ENCODE measurements around the gene CDKAL1.

The CDKAL1 gene

DNA sequence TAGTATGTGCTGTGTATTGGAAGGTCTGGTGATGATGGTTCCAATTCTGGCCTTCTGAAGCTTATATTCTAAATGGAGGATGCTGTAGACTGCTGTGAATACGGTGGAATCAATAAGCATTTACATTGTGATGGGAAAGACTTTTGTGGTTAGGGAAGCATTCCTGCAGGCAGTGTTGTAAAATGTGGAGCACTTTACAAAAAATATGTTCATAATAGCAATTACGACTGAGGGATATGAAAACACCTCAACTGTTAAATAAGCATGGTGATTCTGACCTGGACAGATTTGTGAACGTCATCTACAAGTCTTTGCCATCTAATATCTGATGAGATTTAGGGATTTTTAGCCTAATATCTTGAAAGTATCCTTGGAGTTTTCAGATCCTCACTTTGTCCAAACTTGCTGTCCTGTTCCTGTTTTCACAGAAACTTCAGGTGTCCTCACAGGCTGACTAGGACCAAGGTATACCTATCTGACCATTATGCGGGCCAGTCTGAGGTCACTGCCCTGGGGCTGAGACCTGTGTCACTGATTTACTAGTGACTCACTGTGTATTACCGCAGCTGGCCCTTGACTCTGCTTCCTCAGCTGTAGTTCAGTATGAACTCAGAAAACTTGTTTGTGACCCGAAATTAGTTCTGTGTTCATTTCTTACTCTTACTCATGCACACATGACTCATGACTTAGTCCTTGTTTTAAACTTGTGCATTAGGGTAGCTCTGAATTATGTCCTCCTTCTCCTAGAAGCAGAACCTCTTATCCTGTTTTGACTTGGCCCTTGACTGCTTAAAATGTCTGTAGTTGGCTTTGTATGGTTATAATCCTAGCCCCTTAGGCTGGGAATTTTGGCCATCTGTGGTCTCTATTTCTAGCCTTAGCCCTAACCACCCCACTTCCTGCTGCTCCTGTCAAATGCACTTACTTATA is 343.0 kb downstream of the CDKAL1 start:
- DNase-seq (ENCODE audit: low spot score), result peak; percentile 74

DNA sequence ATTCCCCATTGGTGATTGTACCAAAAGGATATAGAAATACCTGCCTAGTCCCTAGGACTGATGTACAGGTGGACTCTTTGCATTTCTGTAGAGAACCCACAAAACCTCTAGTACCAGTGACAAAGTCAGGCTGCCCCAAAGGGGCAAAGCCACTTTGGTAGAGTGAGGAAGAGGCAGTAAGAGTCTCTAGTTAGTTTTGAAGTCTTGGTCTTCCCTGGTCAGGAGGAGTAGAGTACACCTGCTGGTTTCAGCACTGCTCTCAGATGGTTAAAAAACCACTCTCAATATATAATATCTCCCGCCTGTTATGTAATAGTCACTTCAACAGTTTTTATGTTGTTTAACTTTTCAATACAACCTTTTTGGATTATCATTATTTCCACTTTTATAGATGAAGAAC is 344.9 kb downstream of the CDKAL1 start:
- no peak for DNase-seq (ENCODE audit: low spot score)

DNA sequence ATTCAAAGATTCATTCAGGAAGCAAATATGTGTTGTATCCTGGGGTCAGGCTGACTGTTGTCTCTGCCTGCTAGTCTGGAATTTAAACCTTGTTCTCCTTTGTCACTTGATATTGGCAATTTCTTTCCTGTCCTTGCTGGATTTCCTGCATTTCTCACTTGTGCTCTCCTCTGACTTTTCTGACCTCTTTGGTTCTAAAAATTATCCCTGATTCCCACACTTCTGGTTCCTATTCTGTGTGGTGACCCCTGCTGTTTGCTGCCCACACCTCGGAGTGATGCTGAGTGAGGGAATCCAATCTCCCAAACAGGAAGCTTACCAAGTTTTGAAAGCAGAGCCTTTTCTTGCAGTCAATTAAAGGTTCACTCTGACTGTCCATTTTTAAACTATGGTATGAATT is 345.3 kb downstream of the CDKAL1 start:
- DNase-seq (ENCODE audit: low spot score), result no peak

DNA sequence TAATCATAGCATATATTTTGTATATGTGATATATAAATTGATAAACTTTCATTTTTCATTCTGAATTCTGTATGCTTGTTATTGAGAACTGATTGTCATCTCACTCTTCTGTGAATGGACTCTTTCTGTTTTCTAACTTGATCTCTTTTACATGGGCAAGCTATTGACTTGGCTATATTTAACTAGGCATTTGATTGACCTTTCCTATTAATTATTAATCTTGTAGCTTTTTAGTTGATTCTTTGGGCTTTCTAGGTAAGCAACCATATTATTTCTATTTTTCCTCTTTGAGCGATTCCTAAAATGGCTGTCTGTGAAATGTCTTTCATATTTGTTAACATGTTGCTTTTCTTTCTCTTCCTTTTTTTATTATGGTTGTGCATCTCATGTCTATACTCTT is 347.1 kb downstream of the CDKAL1 start:
- DNase-seq (ENCODE audit: low spot score), result no peak

DNA sequence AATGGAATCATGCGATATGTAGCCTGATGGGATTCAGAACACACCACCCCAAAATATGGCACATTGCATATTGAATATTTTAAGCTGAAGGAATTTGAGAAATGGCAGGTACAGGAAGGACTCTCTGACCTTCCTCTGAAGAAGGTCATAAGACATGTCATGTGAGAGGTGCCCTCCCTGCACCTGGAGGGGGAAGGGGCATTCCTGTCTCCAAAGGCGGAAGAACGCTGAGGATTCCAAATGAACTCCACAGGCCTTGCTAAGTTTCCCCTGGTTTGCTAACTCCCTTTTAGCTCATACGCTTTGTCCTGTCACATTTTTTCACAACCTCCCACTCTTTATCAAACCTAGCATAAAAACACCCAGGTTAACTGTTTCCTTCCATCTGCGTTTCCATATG is 347.8 kb downstream of the CDKAL1 start:
- DNase-seq (ENCODE audit: low spot score), result no peak

DNA sequence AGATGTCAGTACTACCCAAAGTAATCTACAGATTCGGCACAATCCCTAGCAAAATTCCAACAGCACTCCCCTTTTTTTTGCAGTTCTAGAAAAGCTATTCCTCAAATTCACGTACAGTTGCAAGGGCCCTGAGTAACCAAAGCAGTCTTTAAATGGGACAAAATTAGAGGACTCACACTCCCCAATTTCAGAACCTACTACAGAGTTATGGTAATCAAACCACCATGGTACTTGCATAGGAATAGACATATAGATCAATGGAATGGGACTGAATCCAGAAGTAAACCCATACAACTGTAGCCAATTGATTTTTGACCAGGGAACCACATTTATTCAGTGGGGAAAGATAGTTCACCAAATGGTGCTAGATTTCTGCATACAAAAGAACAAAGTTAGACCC is 350.8 kb downstream of the CDKAL1 start:
- DNase-seq (ENCODE audit: low spot score), result no peak

DNA sequence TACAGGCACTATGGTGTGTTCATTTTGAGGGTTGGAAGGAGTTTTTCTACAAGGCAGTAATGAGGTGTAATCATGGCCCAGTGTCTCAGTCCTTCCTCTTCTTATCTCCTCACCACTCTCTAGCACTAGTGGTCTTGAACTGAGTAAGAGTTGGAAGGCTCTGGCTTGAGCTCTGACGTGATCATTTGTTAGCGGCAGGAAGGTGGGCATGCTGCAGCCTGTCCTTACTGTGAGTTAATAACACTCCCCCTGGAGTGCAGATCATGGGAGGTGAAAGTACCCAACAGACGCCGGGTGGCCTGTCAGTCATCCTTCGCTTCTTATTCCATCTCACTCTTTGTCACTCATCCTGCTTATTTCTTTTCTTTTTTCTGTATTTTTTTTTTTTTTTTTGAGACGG is 356.9 kb downstream of the CDKAL1 start:
- DNase-seq (ENCODE audit: low spot score), result no peak

DNA sequence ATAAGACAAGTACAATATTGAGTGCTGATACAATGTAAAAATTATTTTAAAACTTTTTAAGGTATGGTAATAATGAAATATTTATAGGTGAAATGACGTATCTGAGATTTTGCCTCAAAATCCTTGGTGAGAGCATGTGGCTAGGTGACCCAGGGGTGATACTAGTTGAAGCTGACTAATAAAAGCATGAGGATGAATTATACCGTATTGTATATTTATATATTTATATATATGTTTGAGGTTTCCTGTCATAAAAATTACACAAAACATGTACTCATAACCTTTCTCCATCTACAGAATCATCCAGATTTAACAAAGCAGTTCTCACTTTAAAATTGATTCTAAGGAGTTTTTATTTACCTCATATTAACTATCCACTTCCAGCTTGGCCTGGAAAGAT is 358.1 kb downstream of the CDKAL1 start:
- no peak for DNase-seq (ENCODE audit: low spot score)

DNA sequence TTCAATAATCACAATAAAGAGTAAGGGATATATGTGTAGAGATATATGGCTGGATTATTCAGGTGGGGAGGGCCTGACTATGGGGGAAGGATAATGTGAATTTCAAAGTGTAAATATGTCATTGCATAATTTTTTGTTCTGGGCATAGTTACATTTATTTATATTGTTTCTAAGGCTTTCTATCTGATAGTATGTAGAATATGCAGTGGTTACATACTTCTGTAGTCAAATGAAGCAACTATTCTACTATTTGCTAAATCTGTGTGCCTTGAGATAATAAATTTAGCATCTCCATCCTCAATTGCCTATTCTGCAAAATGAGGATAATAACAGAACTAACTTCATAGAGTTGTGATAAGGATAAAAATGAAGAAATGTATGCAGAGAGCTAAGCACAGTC is 359.2 kb downstream of the CDKAL1 start:
- DNase-seq (ENCODE audit: low spot score), result no peak

DNA sequence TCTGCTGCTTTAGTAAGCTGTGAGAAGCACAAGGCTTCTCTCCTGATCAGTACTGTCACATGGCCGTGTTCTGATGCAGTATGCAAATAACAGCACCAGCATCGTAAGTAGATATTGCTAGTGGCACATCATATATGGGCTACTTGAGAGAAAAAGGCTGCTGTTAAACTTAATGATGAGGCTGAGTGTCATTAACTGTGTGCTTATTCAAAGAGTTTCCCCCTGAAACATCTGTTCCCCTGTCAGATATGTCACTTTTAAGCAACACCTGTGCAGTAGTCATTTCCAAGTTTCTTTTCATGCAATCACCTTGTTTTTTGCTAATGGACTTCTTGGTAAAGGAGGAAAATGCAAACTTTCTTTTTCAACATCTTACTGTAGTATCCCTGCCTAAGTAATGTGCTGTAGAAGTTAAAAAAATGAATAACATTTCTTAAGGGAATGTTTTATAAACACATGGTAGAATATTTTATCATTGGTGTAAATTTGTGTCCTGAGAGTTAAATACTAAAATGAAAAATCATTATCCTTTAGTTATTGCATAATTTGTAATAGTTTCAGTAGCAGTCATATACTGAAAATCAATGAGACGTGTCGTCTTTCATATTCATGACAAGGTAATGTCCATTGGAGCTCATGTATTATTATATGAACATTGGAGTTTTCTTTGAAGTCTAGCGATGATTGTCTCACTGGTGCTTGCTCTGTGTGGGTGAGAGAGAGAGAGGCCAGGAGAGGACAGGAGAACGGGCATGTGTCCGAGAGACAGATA is 366.3 kb downstream of the CDKAL1 start:
- no peak for DNase-seq (ENCODE audit: low spot score)

DNA sequence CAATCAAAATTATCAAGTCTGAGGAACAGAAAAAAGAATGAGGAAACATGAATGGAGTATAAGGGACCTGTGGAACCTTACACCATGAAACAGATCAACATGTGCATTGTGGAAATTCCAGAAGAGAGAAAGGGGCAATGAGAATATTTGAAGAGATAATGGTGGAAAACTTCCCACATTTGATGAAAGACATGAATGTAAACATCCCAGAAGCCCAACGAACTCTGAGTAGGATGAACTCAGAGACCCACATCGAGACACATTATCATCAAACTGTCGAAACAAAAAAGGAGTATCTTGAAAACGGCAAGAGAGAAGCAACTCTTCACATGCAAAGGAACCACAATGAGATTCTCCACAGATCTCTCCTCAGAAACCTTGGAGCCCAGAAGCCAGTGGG is 371.1 kb downstream of the CDKAL1 start:
- DNase-seq (ENCODE audit: low spot score), result no peak

DNA sequence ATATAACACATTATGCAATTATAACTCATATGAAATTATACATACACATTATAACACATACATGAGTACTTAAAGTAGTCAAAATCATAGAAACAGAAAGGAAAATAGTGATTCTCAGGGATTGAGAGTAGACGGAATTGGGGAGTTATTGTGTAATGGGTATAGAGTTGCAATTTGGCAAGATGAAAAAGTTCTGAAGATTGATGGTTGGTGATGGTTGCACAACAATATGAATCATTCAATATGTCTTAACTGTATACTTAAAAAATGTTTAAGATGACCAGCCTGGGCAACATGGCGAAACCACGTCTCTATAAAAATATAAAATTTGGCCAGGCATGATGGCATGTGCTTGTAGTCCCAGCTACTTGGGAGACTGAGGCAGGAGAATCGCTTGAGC is 372.7 kb downstream of the CDKAL1 start:
- DNase-seq (ENCODE audit: low spot score), result peak; percentile 9

DNA sequence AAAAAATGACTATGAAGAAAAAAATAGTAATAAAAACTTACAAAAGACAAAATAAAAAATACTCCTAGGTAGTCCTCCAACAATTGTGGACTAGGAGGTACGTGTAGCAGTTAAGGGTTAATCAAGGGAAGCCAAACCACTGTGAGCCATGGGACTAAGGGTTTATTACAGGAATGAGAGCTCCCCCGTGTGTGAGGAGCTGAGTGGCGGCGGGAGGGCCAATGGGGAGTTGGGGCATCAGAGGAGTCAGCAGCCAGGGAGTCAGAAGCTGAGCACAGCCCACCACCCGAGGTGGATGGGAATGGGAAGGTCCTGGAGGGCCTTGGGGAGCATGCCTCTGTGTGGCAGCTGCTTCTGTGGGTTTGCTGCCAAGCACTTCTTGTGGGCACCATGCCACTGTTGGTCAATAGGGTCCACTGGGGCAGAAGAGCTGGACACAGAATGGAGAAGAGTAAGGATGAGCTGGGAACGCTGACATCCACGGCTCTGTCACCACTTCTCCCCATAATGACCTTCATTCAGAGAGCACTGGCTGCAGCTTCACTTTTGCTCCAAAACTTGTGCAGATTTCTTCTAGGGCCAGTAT is 373.3 kb downstream of the CDKAL1 start:
- DNase-seq (ENCODE audit: low spot score), result no peak

DNA sequence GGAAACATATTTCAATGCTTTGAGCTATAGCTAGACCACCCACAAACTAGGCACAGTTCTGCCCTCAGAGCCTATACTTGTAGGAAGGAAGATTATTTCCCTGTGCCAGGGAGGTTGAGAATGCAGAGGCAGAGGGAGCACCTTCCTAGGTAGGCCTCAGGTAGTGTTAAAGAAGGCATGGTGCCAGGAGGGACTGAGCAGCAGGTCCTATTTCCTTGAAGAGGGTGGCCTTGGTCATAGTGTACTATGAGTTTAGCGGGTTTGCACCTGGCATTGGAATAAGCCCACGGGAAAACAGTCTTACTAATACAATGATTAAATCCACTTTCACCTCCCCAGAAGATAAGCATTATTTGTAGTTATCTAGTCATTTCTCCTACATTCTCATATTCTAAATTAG is 375.4 kb downstream of the CDKAL1 start:
- no peak for DNase-seq (ENCODE audit: low spot score)

DNA sequence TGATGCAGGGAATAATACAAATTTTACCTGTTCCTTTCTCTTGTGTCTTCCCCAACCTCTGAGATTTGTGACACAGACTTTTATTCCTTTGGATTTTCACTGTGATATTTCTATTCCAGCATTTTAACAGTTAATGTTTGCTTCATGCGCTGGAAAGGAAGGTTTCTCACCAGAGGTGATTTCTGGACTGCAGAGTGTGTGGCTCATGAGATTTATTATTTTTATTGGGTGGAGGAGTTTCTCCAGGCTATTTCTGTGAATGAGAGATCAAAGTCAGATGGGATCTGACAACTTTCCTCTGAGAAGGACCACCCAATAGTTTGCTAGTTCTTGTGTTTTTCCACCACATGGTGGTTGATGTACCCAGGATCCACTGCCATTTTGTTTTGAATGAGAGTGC is 377.5 kb downstream of the CDKAL1 start:
- DNase-seq (ENCODE audit: low spot score), result no peak

DNA sequence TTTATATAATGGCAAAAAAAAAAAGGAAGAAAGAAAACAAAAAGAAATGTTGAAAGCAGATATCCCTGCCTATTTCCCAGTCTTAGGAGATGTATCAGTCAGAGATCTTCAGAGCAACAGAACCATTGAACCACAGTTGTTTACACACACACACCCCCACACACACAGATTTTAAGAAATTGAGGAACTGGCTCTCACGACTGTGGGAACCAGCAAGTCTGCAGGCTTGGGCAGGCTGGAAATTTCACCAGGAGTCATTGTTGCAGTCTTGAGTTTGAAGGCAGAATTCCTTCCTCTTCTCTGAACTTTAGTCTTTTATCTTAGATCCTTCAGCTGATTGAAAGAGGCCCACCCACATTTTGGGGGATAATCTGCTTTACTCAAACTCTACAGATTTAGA is 380.9 kb downstream of the CDKAL1 start:
- DNase-seq (ENCODE audit: low spot score), result no peak

DNA sequence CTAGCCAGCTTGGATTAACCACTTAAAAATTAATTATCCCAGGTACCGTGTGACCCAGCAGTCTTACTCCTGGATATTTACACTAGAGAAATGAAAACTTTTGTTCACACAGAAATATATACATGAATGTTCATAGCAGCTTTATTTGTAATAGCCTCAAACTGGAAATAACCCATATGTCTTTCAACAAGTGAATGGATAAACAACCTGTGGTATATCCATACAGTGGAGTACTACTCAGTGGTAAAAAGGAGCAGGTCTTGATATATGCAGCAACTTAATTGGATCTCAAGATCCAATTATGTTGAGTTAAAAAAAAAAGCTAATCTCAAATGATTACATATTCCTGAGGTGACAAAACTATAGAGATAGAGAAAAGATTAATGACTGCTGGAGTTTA is 381.4 kb downstream of the CDKAL1 start:
- no peak for DNase-seq (ENCODE audit: low spot score)

DNA sequence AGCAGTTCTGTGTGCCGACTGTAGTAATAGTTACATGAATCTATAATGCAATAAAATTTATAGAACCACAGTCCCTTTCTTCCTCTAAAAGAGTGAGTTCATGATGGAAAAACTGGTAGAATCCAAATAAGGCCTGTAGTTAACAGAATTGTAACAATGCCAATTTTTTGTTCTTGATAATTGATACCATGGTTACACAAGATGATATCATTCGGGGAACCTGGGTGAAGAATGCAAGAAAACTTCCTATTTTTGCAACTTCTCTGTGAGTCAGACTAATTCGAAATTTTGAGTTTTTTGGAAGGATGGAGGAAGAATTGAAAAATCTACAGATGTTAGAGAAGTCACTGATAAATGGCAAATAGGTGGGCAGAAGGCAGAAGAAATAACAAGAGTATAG is 381.8 kb downstream of the CDKAL1 start:
- no peak for DNase-seq (ENCODE audit: low spot score)

DNA sequence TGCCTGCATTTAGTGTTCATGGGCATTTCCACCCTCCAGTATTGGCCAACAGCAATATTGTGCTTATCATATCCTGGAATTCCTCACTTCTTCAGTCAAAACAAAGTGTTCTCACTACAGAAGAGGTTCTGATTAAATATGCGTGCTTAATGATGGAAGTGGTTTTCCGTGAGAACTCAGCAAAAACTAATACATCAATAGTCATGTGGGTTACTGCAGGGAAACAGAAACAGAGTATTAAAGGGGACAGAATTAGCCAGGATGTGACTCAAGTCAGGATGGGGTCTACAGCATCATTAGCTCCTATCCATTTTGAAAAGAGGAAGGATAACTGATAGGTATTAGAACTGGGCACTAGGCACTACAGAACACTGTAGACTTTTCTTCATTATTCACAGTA is 384.6 kb downstream of the CDKAL1 start:
- no peak for DNase-seq (ENCODE audit: low spot score)

DNA sequence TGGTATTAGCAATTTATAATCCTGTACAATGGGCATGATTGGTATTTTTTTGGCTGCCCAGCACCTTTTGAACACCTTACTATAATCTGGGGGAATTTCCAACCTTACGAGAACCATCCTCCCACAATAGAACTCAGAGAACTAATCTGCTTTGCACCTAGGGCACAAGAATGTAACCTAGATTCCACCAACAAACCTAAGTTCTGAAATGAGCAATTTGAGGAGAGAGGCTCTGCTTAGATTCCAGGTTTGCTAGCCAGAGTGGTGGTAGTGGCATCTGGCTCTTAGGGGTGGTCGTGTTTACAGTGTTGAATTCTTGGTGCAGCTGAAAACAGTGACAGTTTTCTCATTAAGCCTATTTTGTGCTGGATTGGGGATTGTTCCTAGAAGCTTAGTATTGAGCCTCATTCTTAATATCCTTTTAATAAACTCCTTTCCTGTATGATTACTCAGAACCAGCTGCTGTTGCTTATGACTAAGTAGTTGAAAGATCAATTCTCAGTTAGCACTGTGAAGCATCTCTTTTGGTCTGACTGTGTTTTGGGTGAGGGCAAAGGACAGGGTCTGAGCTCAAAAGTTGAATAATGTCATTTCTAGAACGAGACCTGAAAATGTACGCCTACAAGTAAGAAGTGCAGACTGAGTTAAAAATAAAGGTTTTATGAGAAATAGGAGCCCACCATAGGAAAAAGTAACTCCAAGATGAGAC is 385.6 kb downstream of the CDKAL1 start:
- DNase-seq (ENCODE audit: low spot score), result peak; percentile 31

DNA sequence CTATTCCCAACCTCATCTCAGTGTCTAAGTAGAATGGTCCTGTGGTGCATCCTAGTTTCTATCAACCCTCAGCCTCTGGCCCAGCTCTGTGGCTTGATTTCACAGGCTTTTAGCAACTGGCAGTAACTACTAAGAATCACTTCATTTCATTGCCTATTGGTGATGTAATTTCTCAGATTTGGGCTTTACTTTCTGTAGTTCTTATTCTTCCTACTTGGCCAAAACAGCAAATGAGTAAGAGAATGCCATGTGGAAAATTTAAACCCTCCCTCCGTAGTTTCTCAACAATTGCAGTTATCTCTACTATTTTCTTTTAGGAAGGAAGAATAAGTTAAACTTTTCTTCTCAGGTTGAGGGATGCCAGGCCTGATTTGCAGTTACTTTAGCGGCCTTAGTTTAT is 387.3 kb downstream of the CDKAL1 start:
- DNase-seq (ENCODE audit: low spot score), result peak; percentile 48

DNA sequence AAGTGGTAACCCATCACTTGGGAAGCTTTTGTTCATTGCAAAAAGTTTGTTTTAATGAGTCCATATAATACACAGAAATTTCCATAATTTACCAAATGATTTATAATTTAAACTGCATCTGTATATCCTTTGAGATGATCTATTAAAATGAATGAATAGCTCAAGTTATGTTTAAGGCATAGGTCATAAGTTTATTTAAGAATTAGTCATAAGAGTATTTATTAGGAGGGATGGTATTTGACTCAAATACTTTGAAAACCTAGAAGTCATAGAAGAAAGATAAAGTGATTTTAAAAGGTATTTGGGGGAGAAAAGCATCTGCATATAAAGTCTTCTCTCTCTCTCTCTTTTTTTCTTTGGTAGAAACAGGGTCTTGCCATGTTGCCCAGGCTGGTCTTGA is 388.5 kb downstream of the CDKAL1 start:
- DNase-seq (ENCODE audit: low spot score), result no peak
